Peyer's patch (tissue), 4 donors: ENCODE results near the gene PRR3. TPM values are rescaled to one million over a fixed set of nuclear protein-coding genes. Genes with fewer than 3 reads are reported as not detected.
"Not testable (repeated sequence)": the region's sequence is repeated elsewhere in the genome, so short reads cannot be mapped to it uniquely, and the experiment has no call there.

Source experiments
- DNase-seq, 3 donors: peaks; one replicate each; pipeline ENCODE4 v3.0.0-alpha.2; 2017 to 2019
- H3K27ac ChIP-seq, 4 donors: fragments of 200-600 bp; sonication (generic); one replicate each; pipeline ENCODE4 v1.5.1; 2016 to 2019
- H3K27me3 ChIP-seq, 2 donors: fragments of 200-600 bp; sonication (generic); one replicate each; pipeline ENCODE4 v1.5.1; 2019
- H3K36me3 ChIP-seq, 3 donors: fragments of 200-600 bp; sonication (generic); one replicate each; pipeline ENCODE4 v1.5.1; 2016 to 2019
- H3K4me1 ChIP-seq, 4 donors: fragments of 200-600 bp; sonication (generic); one replicate each; pipeline ENCODE4 v1.5.1; 2016 to 2019
- H3K4me3 ChIP-seq, 4 donors: fragments of 200-600 bp; sonication (generic); 1 replicate in 3 of 4; 2 replicates in 1 of 4; pipeline ENCODE4 v1.5.1; 2016 to 2019; ENCODE audit warnings: mild to moderate bottlenecking in 1 of 4
- H3K9me3 ChIP-seq, 4 donors: fragments of 200-600 bp; sonication (generic); one replicate each; pipeline ENCODE4 v1.5.1; 2016 to 2019; ENCODE audit warnings: mild to moderate bottlenecking in 1 of 4
- CTCF ChIP-seq, 6 experiments: fragments of 450-650 bp in 4 of 6; fragments of 200-600 bp in 2 of 6; sonication (generic) in 1 of 6; IDR thresholded peaks; one replicate each; pipeline ENCODE4 v1.5.1; 2017 to 2019; ENCODE audit warnings: antibody characterized with exemption in 6 of 6, mild to moderate bottlenecking in 3 of 6, moderate library complexity in 1 of 6
- POLR2A ChIP-seq, 2 donors: fragments of 450-650 bp; IDR thresholded peaks; one replicate each; pipeline ENCODE4 v1.5.1; 2017; ENCODE audit warnings: antibody characterized with exemption in 2 of 2, mild to moderate bottlenecking in 2 of 2, moderate library complexity in 2 of 2
- total RNA-seq, 4 donors: library from RNA; depleted of rRNA; stranded (reverse); fragments of >200 nt; gene quantifications; one replicate each; pipeline ENCODE4 v1.1.0, GENCODE V29; 2016

The PRR3 gene
- total RNA-seq, 4 donors from 2014 or later: 1.7 to 9.0 (median 4.8) TPM

- H3K4me1 ChIP-seq: peaks cover 0 to 24% (median 4%) of the 10 kb centered on the region in 4 donors
- H3K27me3 ChIP-seq: no peaks in the 10 kb centered on the region
- no peak for DNase-seq
- H3K27ac ChIP-seq: peak overlapping the region in 1 of 4 donors; percentile 85
- H3K9me3 ChIP-seq: no peaks in the 10 kb centered on the region
- no peak for TF ChIP-seq POLR2A (IDR thresholded peaks at IDR 0.05)
- TF ChIP-seq CTCF (IDR thresholded peaks at IDR 0.05): no peak
- H3K36me3 ChIP-seq: no peaks in the 10 kb centered on the region
- no peak overlapping the region for H3K4me3 ChIP-seq
Measured at GRCh38 chr6:30511169-30511546, 45.9 kb upstream of the PRR3 start.

GRCh38 chr6:30513451-30513850 lies 43.6 kb upstream of the PRR3 start:
- Histone ChIP-seq H3K27ac (peak overlapping the region in 1 of 4 donors; percentile 63), H3K27me3 (no peaks in the 10 kb centered on the region), H3K4me3 (no peak overlapping the region), H3K36me3 (no peaks in the 10 kb centered on the region), H3K4me1 (peaks cover 0 to 14% (median 5%) of the 10 kb centered on the region in 4 donors), H3K9me3 (no peaks in the 10 kb centered on the region)
- no peak for DNase-seq
- no peak for TF ChIP-seq CTCF (IDR thresholded peaks at IDR 0.05)
- no peak for TF ChIP-seq POLR2A (IDR thresholded peaks at IDR 0.05)

- H3K36me3 ChIP-seq: no peaks in the 10 kb centered on the region
- H3K9me3 ChIP-seq: no peaks in the 10 kb centered on the region
- H3K4me3 ChIP-seq: no peak overlapping the region
- H3K27me3 ChIP-seq: no peaks in the 10 kb centered on the region
- no peak for TF ChIP-seq POLR2A (IDR thresholded peaks at IDR 0.05)
- TF ChIP-seq CTCF (IDR thresholded peaks at IDR 0.05): no peak
- H3K27ac ChIP-seq: peak overlapping the region in 3 of 4 donors; percentile 93 to 96 (median 96)
- DNase-seq: no peak
- H3K4me1 ChIP-seq: peaks cover 0 to 4% (median 2%) of the 10 kb centered on the region in 4 donors
Measured at GRCh38 chr6:30515106-30515505, 42.0 kb upstream of the PRR3 start.

GRCh38 chr6:30515944-30516753 lies 40.9 kb upstream of the PRR3 start:
- Histone ChIP-seq H3K27me3 (no peaks in the 10 kb centered on the region), H3K36me3 (no peaks in the 10 kb centered on the region), H3K9me3 (no peaks in the 10 kb centered on the region), H3K4me3 (peak overlapping the region; percentile 41 to 66 (median 46)), H3K27ac (peak overlapping the region; percentile 93 to 96 (median 96)), H3K4me1 (peaks cover 0 to 7% (median 2%) of the 10 kb centered on the region in 4 donors)
- TF ChIP-seq CTCF (IDR thresholded peaks at IDR 0.05) (no peak), POLR2A (IDR thresholded peaks at IDR 0.05) (peak; percentile 31 to 67)
- DNase-seq: peak; percentile 88 to 98 (median 93)

GRCh38 chr6:30516754-30517076 lies 40.4 kb upstream of the PRR3 start:
- not testable (repeated sequence) for H3K9me3 ChIP-seq, DNase-seq, H3K27me3 ChIP-seq, H3K36me3 ChIP-seq
- peak overlapping the region in 2 of 4 donors; percentile 51 to 66 for H3K4me3 ChIP-seq
- H3K27ac ChIP-seq: peak overlapping the region; percentile 60 to 96 (median 94)
- peaks cover 0 to 10% (median 2%) of the 10 kb centered on the region in 4 donors for H3K4me1 ChIP-seq

GRCh38 chr6:30517767-30518504 lies 39.2 kb upstream of the PRR3 start:
- H3K36me3 ChIP-seq, DNase-seq, H3K27me3 ChIP-seq, H3K9me3 ChIP-seq, H3K4me3 ChIP-seq: not testable (repeated sequence)
- H3K4me1 ChIP-seq: peaks cover 0 to 10% (median 2%) of the 10 kb centered on the region in 4 donors
- peak overlapping the region in 1 of 4 donors; percentile 49 for H3K27ac ChIP-seq

- not testable (repeated sequence) for DNase-seq, H3K36me3 ChIP-seq, H3K27ac ChIP-seq, H3K9me3 ChIP-seq, H3K27me3 ChIP-seq, H3K4me3 ChIP-seq
- H3K4me1 ChIP-seq: peaks cover 0 to 10% (median 2%) of the 10 kb centered on the region in 4 donors
Measured at GRCh38 chr6:30518505-30519145, 38.5 kb upstream of the PRR3 start.
